AG08396 (cell line): Measurements from ENCODE around the gene COASY.
"Not testable (repeated sequence)": the region's sequence is repeated elsewhere in the genome, so short reads cannot be mapped to it uniquely, and the experiment has no call there.

Experiments
- DNase-seq: peaks from one replicate; pipeline ENCODE4 v3.0.0; 2012; ENCODE audit warnings: low spot score, mixed read lengths

COASY gene

DNA sequence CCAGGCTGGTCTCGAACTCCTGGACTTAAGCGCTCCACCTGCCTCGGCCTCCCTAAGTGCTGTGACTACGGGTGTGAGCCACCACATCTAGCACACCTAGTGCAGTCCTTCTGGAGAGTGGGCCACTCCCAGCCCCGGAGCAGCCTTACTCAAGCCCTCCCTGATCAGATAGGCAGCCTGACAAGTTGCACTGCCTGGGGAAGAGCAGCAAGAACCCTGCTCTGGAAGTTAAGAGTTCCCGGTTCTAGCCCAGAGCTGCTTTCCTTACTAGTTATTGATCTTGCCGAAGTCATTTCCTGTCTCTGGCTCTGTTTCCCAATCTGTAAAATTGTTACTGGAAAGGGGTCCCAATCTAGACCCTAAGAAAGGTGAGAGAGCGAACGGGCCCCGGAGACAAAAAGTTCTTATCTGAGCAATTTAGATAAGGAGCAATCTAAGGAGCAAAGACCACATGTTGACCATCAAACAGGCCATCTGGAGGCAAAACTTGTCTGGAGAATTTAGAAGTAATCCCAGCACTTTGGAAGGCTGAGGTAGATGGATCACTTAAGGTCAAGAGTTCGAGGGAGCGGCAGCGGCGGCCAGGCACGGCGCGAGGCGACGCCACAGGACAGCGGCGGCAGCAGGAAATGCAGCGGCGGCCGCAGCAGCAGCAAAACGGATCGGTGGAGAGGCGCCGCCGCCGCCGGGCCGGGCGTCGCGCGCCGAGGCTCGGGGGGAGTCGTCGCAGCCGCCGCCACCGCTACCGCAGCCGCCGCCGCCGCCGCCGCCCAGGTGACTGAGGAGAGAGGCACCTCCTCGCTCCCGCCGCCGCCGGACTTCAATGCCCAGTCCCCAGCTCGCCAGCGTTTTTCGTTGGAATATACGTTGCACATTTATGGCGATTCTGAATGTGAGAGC is 30.2 kb upstream of the COASY start:
- DNase-seq: peak; percentile 68

DNA sequence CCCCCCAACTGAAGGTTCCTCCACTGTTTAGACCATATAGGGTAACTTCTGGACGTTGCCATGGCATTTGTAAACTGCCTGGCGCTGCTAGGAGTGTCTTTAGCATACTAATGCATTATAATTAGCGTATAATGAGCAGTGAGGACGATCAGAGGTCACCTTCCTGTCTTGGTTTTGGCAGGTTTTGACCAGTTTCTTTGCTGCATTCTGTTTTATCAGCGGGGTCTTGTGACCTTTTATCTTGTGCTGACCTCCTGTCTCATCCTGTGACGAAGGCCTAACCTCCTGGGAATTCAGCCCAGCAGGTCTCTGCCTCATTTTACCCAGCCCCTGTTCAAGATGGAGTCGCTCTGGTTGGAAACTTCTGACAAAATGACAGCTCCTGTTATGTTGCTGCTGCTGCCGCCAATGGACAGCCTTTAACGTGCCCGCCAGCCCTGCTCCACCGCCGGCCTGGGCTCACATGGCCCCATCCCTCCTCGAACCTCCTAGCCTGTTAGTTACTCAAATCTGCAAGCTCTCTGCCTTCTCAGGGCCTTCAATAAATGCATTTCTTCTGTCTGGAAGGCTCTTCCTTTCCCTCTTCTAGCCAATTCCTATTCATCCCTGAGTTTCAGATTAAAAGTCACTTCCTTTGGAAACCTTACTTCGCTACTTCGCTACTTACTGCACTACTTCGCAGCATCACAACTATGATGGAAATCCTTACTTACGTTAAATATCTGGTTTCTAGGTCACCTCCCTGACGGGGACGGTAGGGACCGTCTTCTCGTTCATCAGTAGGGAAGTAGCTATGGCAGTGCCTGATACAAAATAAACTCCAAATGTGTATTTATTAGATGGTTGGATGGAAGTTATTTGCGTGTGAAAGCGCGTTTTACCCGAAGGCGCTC is 26.5 kb upstream of the COASY start:
- no peak for DNase-seq

DNA sequence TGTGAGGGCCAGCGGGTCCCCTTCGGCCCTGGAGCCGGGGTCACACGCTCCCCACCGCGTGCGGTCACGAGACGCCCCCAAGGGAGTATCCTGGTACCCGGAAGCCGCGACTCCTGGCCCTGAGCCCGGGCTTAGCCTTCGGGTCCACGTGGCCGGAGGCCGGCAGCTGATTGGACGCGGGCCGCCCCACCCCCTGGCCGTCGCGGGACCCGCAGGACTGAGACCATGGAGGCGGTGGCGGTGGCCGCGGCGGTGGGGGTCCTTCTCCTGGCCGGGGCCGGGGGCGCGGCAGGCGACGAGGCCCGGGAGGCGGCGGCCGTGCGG is 25.9 kb upstream of the COASY start, which contains the start of gene NAGLU:
Gene NAGLU (plus strand): TSS at position 194 of the 324 bp plus-strand sequence. CDS start 32 bp downstream, at position 226.
- peak; percentile 100 for DNase-seq

GRCh38 chr17:42536372-42537155 is 25.4 kb upstream of the COASY start:
- peak; percentile 96 for DNase-seq

DNA sequence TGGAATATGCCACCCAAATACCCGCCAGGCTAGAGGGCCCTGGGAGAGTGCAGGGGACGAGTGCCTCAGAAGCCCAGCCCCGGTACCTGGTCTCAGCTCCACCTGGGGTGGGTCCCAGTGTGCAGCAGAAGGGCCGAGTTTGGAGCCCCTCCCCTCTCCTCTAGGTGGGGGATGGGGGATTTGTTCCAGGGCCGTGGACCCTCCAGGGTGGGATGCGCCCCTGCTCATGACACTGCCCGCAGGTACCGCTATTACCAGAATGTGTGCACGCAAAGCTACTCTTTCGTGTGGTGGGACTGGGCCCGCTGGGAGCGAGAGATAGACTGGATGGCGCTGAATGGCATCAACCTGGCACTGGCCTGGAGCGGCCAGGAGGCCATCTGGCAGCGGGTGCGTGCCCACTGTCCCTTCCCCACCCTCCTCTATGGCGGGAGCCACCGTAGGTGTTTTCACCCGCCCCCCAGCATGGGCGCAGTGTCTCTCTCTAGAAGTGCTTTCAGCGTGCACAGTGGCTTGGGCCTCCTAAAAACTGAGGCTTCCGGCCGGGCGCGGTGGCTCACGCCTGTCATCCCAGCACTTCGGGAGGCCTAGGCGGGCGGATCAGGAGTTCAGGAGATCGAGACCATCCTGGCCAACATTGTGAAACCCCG is 24.7 kb upstream of the COASY start:
- DNase-seq: no peak

DNA sequence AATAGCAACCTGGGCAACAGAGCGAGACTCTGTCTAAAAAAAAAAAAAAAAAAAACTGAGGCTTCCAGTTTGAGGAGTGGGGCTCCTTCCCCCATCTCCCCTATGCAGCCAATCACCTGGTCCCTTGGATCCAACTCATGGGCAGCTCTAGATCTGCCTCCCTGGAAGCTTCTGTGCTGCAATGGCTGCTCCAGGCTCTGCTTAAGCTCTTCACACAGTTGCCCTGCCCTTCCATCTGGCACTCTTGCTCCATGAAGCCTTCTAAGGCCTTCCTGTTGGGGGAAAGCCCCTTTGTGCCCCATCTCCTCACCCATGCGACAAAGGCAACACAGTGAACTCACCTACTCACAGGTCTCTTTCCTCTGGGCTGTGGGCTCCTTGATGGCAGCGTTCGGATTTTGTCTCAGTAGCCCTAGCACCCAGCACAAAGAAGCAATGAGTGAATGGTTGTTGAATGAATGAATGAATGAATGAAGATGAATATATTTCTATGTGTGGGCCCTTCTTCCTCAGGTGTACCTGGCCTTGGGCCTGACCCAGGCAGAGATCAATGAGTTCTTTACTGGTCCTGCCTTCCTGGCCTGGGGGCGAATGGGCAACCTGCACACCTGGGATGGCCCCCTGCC is 24.0 kb upstream of the COASY start:
- DNase-seq: no peak

DNA sequence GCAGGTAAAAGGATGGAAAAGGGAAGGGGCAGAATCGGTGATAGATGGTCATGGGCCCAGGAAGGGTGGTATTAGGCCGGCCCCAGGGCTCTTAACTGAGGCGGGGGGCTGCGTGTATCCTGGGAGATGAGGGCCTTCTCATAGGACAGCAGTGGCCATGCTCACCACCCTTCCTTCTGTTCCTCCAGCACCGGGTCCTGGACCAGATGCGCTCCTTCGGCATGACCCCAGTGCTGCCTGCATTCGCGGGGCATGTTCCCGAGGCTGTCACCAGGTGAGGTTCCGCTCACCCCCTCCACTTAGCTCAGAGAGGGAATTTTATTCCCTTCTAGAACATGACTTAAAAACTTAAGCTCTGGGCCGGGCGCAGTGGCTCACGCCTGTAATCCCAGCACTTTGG is 23.5 kb upstream of the COASY start:
- DNase-seq: no peak

- not testable (repeated sequence) for DNase-seq
These were observed 21.4 kb upstream of the COASY start for GRCh38 chr17:42540558-42540957.

DNA sequence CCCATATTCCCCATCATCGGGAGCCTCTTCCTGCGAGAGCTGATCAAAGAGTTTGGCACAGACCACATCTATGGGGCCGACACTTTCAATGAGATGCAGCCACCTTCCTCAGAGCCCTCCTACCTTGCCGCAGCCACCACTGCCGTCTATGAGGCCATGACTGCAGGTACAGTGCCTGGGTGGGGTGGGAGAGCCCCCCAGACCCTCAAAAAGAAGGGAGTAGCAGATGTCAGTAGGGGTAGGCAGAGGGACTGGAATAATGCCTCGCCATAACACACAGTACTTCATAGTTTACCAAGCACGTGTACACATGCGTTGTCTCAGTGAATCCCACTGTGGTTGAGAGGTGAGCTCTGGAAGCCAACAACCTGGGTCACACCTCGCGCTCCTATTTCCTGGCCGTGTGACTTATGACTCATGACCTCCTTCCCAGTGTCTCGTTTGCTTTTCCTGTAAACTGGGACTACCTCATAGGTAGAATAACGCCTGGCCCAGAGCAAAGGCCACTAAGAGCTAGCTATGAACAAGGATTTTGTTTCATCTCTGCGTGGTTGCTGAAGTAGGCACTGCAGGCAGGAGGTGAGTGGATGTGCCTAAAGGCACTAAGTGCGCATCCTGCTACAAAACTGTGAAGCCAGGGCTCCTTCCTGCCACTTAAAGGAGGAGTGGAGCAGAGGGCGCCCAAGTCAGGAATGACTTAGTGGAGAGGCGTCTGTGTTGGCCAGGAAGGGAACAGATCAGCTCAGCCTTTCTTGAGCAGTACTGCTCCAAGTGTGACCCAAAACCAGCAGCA is 20.7 kb upstream of the COASY start:
- no peak for DNase-seq

DNA sequence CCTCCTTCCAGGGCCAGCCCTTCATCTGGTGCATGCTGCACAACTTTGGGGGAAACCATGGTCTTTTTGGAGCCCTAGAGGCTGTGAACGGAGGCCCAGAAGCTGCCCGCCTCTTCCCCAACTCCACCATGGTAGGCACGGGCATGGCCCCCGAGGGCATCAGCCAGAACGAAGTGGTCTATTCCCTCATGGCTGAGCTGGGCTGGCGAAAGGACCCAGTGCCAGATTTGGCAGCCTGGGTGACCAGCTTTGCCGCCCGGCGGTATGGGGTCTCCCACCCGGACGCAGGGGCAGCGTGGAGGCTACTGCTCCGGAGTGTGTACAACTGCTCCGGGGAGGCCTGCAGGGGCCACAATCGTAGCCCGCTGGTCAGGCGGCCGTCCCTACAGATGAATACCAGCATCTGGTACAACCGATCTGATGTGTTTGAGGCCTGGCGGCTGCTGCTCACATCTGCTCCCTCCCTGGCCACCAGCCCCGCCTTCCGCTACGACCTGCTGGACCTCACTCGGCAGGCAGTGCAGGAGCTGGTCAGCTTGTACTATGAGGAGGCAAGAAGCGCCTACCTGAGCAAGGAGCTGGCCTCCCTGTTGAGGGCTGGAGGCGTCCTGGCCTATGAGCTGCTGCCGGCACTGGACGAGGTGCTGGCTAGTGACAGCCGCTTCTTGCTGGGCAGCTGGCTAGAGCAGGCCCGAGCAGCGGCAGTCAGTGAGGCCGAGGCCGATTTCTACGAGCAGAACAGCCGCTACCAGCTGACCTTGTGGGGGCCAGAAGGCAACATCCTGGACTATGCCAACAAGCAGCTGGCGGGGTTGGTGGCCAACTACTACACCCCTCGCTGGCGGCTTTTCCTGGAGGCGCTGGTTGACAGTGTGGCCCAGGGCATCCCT is 18.5 kb upstream of the COASY start:
- DNase-seq: no peak

GRCh38 chr17:42544874-42545283 is 17.1 kb upstream of the COASY start:
- DNase-seq: no peak

GRCh38 chr17:42545755-42546505 is 16.0 kb upstream of the COASY start:
- DNase-seq: not testable (repeated sequence)

GRCh38 chr17:42547001-42547461 is 14.9 kb upstream of the COASY start:
- no peak for DNase-seq

GRCh38 chr17:42547698-42548069 is 14.3 kb upstream of the COASY start:
- DNase-seq: no peak

GRCh38 chr17:42548070-42548837 is 13.7 kb upstream of the COASY start:
- DNase-seq: no peak

- DNase-seq: no peak
These were observed 12.8 kb upstream of the COASY start for GRCh38 chr17:42548993-42549755.

DNA sequence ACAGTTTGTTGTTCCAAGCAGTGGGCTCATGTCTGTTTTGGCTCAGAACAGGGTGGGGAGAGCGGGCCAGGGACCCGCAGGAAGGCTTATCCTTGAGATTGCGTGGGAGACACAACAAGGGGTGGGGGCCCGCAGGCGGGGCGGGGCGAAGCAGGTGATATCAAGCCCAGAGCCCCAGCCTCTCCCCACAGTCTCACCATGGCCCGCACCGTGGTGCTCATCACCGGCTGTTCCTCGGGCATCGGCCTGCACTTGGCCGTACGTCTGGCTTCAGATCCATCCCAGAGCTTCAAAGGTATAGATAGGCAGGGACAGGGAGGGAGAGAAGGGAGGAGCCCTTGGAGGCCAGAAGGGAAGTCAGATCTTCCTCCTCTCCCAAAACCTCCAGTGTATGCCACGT is 9.2 kb upstream of the COASY start, which contains the start of gene HSD17B1:
Gene HSD17B1 (plus strand): TSS at position 188 of the 400 bp plus-strand sequence. CDS start 11 bp downstream, at position 199.
- DNase-seq: not testable (repeated sequence)
